GM15510 (cell line): ENCODE measurements around the gene TNNC1.

Source experiments
- POLR2A ChIP-seq: IDR thresholded peaks from 3 replicates; pipeline ENCODE4 v1.6.1; 2011; ENCODE audit warnings: borderline replicate concordance; ENCODE audit not compliant: insufficient read length; ENCODE audit errors: extremely low read depth

Gene TNNC1

GRCh38 chr3:52477796-52478095 lies 23.9 kb upstream of the TNNC1 start:
- no peak for TF ChIP-seq POLR2A

GRCh38 chr3:52477076-52477795 lies 23.4 kb upstream of the TNNC1 start:
- no peak for TF ChIP-seq POLR2A

DNA sequence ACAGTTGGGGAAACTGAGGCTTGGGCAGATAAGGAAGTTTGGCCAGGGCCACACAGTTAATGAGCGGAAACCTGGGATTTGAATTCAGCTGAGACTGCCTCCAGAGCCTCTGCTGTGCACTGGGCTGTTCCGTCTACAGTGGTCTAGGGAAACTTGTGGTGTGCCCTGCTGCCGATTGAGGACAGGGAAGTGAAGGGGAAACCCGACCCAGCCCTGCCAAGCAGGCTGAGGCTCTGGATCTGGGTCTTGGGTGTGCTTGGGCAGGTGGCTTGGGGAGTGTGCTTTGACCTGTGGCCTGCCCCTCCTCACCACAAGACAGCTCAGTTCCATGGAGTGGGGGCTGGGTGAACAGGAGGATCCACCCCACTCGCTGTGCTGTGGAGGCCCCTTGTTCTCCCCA lies 19.2 kb upstream of the TNNC1 start:
- no peak for TF ChIP-seq POLR2A

DNA sequence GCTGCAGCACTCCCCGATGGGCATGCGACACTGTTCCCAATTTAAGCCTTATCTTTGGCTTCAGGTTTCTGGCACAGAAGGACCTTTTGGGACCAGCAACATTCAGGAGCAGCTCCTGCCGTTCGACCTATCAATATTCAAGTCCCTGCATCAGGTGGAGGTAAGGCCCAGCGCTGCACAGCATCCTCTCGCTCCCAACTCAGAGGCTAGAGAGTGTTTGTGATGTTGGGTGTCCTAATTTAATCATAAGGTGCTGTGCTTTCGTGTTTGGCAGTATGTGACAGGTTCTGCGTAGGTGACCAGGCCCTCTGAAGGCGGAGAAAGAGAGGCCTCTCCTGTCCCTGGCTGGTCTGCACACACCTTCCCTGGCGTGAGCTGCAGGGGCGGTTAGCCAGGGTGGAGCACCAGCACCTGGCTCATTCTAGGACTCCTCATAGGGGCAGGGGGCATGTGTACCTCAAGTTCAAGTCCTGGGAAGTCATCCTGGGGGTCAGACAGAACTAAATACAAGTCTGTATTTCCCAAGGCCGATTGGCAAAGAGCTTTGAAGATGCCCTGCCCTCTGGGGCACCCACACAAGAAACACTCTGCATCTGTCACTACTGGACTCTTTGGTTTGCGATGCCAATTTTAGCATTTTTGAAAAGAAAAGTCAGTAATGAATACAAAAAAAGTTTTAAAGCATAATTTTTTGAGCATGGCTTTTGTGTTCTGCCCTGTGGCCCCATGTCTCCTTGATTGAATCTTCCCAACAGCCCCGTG lies 18.6 kb upstream of the TNNC1 start:
- no peak for TF ChIP-seq POLR2A

GRCh38 chr3:52471371-52472238 lies 17.8 kb upstream of the TNNC1 start:
- TF ChIP-seq POLR2A = no peak

GRCh38 chr3:52470920-52471319 lies 17.1 kb upstream of the TNNC1 start:
- no peak for TF ChIP-seq POLR2A

DNA sequence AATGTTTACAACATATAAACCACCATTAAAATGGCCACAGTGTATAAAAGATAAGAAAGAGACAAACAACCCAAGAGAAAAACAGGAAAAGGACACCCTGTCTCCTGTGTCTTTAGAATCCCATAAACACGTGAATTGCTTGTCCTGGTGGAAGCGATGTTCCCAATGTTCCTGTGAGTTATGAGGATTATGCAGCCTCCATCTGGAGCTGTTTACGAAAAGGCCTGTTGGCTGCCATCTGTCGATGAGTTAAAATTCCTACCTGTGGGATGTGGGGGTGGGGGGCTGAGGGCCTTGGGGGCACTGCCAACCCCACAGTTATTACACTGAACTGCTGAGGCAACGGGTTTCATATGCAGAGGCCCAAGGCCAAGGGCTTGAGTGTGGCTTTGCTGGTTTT lies 15.2 kb upstream of the TNNC1 start:
- no peak for TF ChIP-seq POLR2A

DNA sequence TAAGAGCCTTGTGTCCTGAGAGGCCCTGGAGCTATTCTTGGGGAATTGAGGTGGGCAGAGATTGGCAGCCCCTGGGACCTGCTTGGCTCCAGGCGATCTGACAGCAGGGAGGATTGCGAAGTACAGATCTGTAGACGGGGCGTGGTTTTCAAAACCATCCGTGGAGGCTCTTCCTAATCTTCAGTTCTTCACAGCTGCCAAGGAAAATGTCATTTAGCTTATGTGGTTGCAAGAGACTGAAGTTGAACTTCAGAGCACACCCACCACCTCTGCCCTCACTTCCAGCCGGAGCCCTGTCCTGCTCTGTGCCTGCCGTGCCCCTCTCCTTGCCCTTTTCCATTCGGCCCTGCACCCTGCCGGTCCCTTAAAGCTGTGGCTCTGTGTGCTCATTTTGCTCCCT lies 14.5 kb upstream of the TNNC1 start:
- no peak for TF ChIP-seq POLR2A

- TF ChIP-seq POLR2A = no peak
Observed at GRCh38 chr3:52463416-52463815, 9.6 kb upstream of the TNNC1 start.

DNA sequence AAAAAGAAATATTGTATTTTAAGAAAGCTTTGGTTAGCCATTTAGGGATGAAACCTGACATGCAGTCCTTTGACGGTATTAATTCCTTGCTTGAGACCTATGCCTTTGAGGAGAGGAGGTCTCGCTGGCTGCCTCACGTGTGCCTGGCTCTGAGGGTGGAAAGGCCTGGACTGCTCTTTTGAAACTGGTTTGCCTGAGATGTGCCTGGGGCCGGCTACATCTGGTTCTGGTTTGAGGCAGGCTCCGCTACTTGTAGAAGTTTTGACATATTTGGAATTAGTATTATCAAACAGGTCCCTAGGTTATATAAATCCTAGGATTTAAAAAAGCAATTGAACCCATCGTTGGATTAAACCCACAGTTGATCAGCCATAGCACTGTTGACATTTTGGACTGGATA lies 8.0 kb upstream of the TNNC1 start:
- no peak for TF ChIP-seq POLR2A

DNA sequence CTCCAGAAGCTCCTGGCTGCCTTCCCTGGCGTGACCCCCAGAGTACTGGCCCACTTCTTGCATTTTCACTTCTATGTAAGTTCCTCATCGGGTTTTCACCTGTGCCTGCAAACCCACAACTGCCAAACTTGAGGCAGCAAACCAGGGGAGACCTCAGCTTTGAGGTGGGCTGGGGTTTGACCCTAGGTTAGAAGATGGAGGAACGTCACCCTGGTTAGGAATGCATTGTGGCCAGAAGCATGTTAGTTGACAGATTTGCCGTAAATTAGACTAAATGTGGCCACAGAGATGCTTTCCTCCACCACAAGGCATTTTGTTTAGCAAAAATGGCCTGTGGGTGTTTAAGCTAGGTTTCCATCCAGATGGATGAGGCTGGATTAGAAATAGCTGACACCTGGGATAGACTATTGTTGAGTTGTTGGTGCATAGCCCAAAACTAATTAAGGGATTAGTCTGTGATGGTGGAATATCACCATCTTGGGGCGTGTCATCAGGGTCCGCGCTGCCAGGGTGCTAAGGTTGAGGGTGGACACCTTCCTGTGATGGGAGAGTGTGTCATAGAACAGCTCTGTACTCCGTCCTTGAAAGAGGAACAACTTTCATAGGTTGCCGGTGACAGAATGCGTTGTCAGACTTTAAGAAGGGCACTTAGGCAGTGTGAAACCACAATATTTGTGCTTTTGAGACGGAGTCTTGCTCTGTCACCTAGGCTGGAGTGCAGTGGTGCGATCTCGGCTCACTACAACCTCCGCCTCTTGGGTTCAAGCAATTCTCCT lies 5.1 kb upstream of the TNNC1 start:
- no peak for TF ChIP-seq POLR2A

DNA sequence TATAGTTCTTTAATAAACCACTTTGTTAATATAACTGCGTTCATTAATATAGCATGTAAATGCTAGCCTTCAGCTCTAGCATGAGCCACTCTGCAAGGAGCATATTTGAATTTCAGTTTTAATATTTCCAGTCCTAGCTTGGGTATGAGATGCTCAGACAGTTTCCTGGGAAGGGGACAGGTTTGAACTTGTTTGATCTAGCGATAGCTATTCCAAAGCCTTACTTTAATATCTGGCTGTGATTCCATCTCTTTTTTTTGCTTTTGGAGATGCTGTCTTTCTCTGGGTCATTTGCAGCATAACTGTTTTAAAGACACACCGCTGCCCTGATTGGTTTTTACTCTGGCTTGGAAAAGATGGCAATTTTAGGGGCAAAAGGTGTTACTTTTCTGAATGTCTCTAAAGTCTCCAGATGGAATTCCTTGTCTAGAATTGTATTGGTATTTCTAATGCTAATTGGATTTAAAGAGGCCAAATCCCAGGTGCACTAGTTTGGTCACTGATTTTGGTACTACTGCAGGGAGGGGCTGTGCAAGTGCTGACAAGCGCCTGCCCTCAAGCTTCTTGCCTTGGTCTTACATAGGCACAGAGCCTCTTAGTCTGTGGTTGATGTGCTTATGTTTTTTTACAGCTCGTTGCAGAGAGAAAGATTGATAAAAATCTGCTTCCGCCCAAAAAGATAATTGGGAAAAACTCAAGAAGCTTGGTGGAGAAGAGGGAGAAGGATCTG lies 4.4 kb upstream of the TNNC1 start:
- TF ChIP-seq POLR2A = no peak

DNA sequence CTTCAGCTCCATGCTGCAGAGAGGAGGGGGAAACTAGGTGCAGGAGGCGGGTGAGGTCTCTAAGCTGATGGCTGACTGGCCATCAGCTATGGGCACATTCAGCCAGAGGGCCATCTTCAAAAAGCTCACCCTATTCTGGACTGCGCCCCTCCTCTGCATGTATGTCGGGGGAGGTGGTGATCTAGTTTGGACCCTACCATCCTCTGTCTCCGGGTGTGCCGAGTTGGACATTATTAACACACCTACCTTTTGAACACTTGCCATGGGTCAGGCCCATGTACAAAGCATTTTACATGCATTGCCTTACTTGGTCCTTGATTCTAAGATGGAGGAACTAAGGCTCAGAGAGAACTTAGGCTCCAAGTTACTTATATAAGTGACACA lies 3.0 kb upstream of the TNNC1 start:
- no peak for TF ChIP-seq POLR2A

- TF ChIP-seq POLR2A = no peak
Observed at GRCh38 chr3:52456169-52456799, 2.4 kb upstream of the TNNC1 start.
